Stimulated activated memory B cell treated with anti-CD40 and anti-IgM and Interleukin-4, amounts not matched to agents 10 μg/mL and 1 μg/mL and 100 μg/mL, for 72 hours (primary cell): Measurements from ENCODE around the gene PDP2.

Experiments
- ATAC-seq: fragments of 150-1000 bp; cut with Tn5 transposase; 2 replicates; pipeline ENCODE4 v1.10.0; 2021
- H3K27ac Mint-ChIP-seq: one replicate; pipeline ENCODE4 v1.8.0; 2022; ENCODE audit warnings: mild to moderate bottlenecking, mixed read lengths
- H3K27me3 Mint-ChIP-seq: one replicate; pipeline ENCODE4 v1.8.0; 2022; ENCODE audit warnings: mixed read lengths
- H3K36me3 Mint-ChIP-seq: one replicate; pipeline ENCODE4 v1.8.0; 2022; ENCODE audit warnings: mixed read lengths
- H3K4me1 Mint-ChIP-seq: one replicate; pipeline ENCODE4 v1.8.0; 2022; ENCODE audit warnings: mixed read lengths
- H3K4me3 Mint-ChIP-seq: one replicate; pipeline ENCODE4 v1.8.0; 2022; ENCODE audit warnings: mild to moderate bottlenecking, moderate library complexity, mixed read lengths
- H3K9me3 Mint-ChIP-seq: one replicate; pipeline ENCODE4 v1.8.0; 2022; ENCODE audit warnings: mixed read lengths

Gene PDP2

DNA sequence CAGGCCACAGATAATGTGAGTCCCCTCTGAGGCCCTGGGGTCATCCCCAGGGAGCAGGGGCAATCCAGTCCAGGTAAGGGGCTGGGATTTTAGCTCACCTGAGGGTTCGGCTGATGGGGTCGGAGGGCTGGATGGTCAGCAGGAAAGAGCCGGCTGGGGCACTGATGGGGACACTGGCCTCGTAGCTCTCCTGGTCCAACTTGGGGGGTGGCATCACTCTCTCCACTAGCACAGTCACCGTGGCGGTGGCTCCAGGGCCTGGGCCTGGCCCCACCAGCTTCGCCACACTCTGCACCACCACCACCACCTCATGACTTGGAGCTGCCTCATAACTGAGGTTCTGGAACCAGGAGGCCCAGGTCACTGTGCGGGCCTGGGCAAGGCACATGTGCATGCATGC, 31.5 kb downstream of the PDP2 start:
- Mint-ChIP-seq H3K4me1 (no peaks in the 10 kb centered on the region), H3K36me3 (no peaks in the 10 kb centered on the region), H3K4me3 (no peak overlapping the region), H3K9me3 (no peaks in the 10 kb centered on the region), H3K27ac (no peak overlapping the region), H3K27me3 (peaks cover 43% of the 10 kb centered on the region)
- no peak for ATAC-seq

DNA sequence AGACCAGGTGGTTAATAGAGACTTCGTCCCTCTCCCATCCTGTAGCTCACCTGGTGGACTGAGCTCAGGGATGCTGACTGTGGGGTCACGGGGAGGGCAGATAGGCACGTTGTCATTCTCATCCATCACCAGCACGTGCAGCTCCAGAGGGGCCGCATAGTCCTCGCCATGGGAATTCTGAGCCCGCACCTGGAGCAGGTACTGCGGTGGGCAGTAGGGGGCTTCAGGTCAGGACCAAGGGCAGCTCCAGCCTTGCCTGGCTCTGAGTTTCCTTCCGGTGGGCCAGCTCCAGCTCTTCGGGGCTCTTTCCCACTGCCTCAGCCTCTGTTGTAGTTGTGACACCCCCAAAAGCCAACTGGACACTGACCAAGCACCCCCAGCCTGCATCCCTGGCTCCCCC, 32.8 kb downstream of the PDP2 start:
- no peak for ATAC-seq
- H3K36me3 Mint-ChIP-seq: no peaks in the 10 kb centered on the region
- H3K9me3 Mint-ChIP-seq: no peaks in the 10 kb centered on the region
- no peaks in the 10 kb centered on the region for H3K4me1 Mint-ChIP-seq
- no peak overlapping the region for H3K27ac Mint-ChIP-seq
- H3K27me3 Mint-ChIP-seq: peaks cover 39% of the 10 kb centered on the region
- no peak overlapping the region for H3K4me3 Mint-ChIP-seq

DNA sequence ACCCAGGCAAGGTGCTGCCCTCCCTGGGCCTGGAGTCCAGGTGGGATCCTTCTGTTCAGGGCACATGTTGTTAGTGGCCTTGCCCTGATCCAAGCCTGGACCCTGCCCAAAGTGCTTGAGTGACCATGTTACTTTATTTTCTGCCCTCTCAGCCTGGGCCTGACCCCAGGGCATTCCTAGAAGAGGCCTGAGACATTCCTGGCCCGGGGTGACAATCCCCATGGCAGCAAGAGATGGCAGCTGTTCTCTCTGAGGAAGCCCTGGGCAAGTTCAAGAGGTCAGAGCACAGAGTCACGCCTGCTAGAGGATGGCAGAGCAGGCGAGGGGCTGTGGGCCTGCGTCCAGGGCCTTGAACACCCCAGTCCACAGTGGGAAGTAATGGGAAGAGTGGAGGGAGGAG, 33.4 kb downstream of the PDP2 start:
- Mint-ChIP-seq H3K4me3 (no peak overlapping the region), H3K36me3 (no peaks in the 10 kb centered on the region), H3K9me3 (no peaks in the 10 kb centered on the region), H3K4me1 (no peaks in the 10 kb centered on the region), H3K27me3 (peaks cover 33% of the 10 kb centered on the region), H3K27ac (no peak overlapping the region)
- ATAC-seq: no peak

- no peak overlapping the region for H3K27ac Mint-ChIP-seq
- no peak overlapping the region for H3K4me3 Mint-ChIP-seq
- peaks cover 40% of the 10 kb centered on the region for H3K27me3 Mint-ChIP-seq
- H3K36me3 Mint-ChIP-seq: no peaks in the 10 kb centered on the region
- H3K9me3 Mint-ChIP-seq: no peaks in the 10 kb centered on the region
- no peaks in the 10 kb centered on the region for H3K4me1 Mint-ChIP-seq
- no peak for ATAC-seq
Measured at GRCh38 chr16:66914541-66914940, 34.2 kb downstream of the PDP2 start.

DNA sequence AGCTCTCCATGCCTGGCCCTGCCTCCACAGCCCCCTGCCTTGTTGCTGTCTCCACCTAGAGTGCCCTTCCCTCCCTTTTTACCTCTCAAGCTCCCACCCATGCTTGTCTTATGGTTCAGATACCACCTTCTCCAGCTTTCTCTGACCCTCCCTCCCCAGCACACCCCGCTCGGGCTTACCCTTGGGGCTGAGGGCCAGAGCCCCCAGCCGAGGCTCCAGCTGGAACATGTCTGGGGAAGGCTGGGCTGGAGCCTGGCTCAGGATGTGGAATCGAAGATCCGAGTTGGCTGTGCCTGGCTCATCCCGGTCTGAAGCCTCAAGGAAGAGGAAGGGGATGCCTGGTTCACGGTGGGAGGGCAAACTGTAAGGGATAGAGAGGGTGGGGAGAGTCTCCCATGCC, 34.7 kb downstream of the PDP2 start:
- H3K27me3 Mint-ChIP-seq: peaks cover 45% of the 10 kb centered on the region
- no peak for ATAC-seq
- H3K36me3 Mint-ChIP-seq: no peaks in the 10 kb centered on the region
- H3K27ac Mint-ChIP-seq: no peak overlapping the region
- H3K4me3 Mint-ChIP-seq: no peak overlapping the region
- no peaks in the 10 kb centered on the region for H3K4me1 Mint-ChIP-seq
- no peaks in the 10 kb centered on the region for H3K9me3 Mint-ChIP-seq

DNA sequence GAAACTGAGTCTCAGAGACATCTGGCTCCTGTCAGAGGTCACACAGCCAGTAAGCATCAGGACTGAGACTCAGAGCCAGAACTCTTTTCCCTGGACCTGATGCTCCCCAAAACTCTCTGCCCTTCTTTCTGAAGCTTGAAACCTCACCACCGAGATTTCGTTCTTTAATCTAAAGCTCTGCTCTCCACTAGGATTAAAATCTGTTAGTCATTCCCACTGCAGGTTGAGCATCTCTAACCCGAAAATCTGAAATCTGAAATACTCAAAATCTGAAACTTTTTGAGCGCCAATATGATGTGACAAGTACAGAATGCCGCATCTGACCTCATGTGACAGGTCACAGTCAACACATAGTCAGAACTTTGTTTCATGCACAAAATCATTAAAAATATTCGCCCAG, 36.2 kb downstream of the PDP2 start:
- peaks cover 53% of the 10 kb centered on the region for H3K27me3 Mint-ChIP-seq
- no peaks in the 10 kb centered on the region for H3K4me1 Mint-ChIP-seq
- H3K27ac Mint-ChIP-seq: no peak overlapping the region
- ATAC-seq: no peak
- no peak overlapping the region for H3K4me3 Mint-ChIP-seq
- H3K36me3 Mint-ChIP-seq: no peaks in the 10 kb centered on the region
- no peaks in the 10 kb centered on the region for H3K9me3 Mint-ChIP-seq

DNA sequence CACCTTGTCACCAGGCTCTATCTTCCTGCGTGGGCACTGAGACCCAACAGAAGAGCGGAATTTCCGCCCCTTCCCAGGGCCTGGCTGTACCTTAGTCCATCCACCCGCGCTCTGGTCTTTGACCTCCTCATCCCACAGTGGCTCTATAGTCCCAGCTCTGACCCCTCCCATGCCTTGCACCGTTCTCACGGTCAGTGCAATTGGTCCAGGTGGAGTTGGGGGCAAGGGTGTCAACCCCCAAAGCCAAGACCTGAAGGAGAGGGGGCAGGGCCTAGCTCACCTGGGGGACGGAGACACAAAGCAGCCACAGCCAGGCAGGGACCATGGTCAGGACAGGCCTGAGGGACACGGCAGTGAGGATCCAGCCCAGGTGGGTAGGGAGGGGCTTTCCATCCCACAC, 37.4 kb downstream of the PDP2 start:
- Mint-ChIP-seq H3K4me3 (no peak overlapping the region), H3K36me3 (no peaks in the 10 kb centered on the region), H3K27ac (no peak overlapping the region), H3K9me3 (no peaks in the 10 kb centered on the region), H3K4me1 (no peaks in the 10 kb centered on the region), H3K27me3 (peaks cover 48% of the 10 kb centered on the region)
- ATAC-seq: no peak

DNA sequence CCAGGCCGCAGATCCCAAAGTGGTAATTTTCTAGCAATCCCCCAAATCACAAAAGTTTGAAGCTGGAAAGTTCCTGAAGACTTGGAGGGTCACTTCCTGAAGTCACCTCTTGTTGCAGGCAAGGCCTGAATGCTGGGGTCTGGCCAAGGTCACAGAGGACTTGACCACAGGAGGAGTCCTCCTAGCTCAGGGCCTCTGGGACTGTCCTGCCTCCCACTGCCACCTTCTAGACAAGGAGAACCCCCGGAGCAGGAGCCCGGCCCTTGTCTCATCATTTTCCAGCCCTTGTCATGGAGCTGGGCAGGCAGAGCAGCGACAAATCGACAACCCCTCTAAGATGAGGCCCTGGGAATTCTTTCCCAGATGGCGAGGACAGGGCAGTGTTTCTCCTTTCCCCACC, 38.0 kb downstream of the PDP2 start:
- H3K27me3 Mint-ChIP-seq: peaks cover 55% of the 10 kb centered on the region
- ATAC-seq: no peak
- peaks cover 4% of the 10 kb centered on the region for H3K4me1 Mint-ChIP-seq
- no peaks in the 10 kb centered on the region for H3K36me3 Mint-ChIP-seq
- no peaks in the 10 kb centered on the region for H3K9me3 Mint-ChIP-seq
- H3K4me3 Mint-ChIP-seq: no peak overlapping the region
- no peak overlapping the region for H3K27ac Mint-ChIP-seq

DNA sequence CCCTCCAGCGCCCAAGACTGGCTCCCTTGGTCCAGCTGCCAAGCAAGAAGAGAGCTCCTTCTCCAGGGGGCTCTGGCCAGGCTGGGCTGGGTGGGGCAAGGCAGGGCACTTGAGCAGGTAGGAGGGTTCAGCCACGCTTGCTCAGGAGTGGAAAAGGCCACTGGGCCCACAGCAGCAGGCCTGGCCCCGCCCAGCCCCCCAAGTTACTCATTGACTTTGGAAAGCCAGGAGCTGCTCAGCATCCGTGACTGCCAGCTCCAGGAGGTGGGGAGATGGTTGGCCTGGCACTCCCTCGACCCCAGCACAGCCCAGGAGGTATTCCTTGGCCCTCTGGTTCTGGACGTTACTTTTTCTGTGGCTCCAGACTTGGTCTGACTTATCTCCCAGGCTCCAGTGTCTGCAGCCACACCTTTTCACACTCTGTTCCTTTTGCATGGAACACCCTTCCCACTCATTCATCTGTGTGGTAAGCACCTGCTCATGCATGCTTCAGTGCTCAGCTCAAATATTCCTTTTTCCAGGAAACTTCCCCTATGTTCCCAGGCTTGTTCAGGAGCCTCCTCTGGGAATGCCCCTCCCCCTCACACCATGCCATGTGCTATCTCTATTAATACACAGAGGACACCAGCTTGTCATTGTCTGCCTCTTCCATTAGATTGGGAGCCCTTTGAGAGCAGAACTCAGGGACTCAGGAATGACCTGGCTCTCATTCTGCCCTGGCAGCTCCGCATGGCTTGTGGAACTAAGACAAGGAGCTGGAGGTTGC, 38.7 kb downstream of the PDP2 start, which contains the start of gene CDH16:
CDH16 (minus strand) TSS at position 83 of the 766 bp plus-strand sequence. CDS start 820 bp downstream, outside the sequence.
- no peaks in the 10 kb centered on the region for H3K36me3 Mint-ChIP-seq
- no peak within 1 kb of the TSS for H3K27ac Mint-ChIP-seq
- peaks cover 61% of the 10 kb centered on the region for H3K27me3 Mint-ChIP-seq
- peaks cover 10% of the 10 kb centered on the region for H3K4me1 Mint-ChIP-seq
- H3K4me3 Mint-ChIP-seq: no peak within 1 kb of the TSS
- no peak for ATAC-seq
- H3K9me3 Mint-ChIP-seq: no peaks in the 10 kb centered on the region

GRCh38 chr16:66919569-66920298, 39.4 kb downstream of the PDP2 start:
- Mint-ChIP-seq H3K36me3 (no peaks in the 10 kb centered on the region), H3K4me3 (no peak overlapping the region), H3K4me1 (peaks cover 12% of the 10 kb centered on the region), H3K27me3 (peaks cover 62% of the 10 kb centered on the region), H3K27ac (no peak overlapping the region), H3K9me3 (no peaks in the 10 kb centered on the region)
- no peak for ATAC-seq

DNA sequence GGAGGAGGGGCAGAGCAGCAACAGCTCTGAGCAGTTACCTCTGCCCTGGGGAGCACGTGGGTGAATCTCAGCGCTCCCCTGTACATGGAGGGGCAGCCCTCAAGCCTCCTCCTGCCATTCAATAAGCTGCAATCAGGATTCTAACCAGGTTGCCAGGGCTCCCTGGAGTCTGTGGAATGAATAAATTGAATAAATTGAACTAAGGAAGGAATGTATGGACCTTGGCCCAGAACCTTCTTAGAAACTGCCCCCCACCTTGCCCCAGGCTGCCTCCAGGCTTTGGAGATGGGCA, 39.9 kb downstream of the PDP2 start:
- Mint-ChIP-seq H3K27me3 (peaks cover 62% of the 10 kb centered on the region), H3K4me1 (peaks cover 13% of the 10 kb centered on the region), H3K27ac (no peak overlapping the region), H3K9me3 (no peaks in the 10 kb centered on the region), H3K36me3 (no peaks in the 10 kb centered on the region), H3K4me3 (no peak overlapping the region)
- ATAC-seq: no peak

DNA sequence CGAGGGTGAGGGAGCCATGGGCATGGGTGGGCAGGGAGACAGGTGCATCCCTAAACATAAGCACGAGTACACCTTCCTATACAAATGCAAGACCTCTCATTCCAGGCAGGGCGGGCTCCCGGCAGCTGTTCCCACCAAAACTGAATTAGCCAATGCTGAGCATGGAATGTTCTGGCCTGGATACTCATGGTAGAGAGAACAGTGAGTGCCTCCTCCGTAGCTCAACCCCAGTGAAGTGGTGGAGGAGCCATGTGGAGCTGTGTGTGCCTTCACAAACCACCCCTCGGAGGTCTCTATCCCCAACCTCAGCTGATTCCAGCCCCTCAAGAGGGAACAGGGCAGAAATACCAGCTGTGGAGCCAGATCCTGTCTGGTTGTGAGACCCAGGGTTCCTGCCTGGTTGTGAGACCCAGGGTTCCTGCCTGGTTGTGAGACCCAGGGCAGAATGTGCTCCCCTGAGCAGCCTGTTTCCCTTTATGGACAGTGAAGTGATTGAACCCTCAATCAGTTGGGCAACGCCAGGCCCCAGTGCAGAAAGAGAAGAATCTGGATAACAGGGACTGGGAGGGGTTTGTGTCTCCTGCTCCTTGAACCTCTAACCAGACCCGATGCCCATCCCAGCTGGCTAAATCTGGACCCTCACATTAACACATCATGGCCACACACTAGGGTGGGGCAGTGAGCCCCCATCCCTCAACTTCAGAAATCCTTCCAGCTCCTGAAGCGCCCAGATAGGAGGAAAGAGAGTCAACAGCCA, 40.8 kb downstream of the PDP2 start:
- no peaks in the 10 kb centered on the region for H3K36me3 Mint-ChIP-seq
- H3K27me3 Mint-ChIP-seq: peaks cover 62% of the 10 kb centered on the region
- no peak overlapping the region for H3K4me3 Mint-ChIP-seq
- H3K4me1 Mint-ChIP-seq: peaks cover 22% of the 10 kb centered on the region
- no peaks in the 10 kb centered on the region for H3K9me3 Mint-ChIP-seq
- ATAC-seq: no peak
- H3K27ac Mint-ChIP-seq: no peak overlapping the region

- Mint-ChIP-seq H3K4me1 (peaks cover 26% of the 10 kb centered on the region), H3K36me3 (no peaks in the 10 kb centered on the region), H3K9me3 (no peaks in the 10 kb centered on the region), H3K4me3 (no peak overlapping the region), H3K27ac (no peak overlapping the region), H3K27me3 (peaks cover 66% of the 10 kb centered on the region)
- ATAC-seq: no peak
Measured at GRCh38 chr16:66921729-66922450, 41.6 kb downstream of the PDP2 start.

GRCh38 chr16:66923247-66923731, 43.0 kb downstream of the PDP2 start:
- Mint-ChIP-seq H3K4me3 (no peak overlapping the region), H3K36me3 (peaks cover 8% of the 10 kb centered on the region), H3K27ac (no peak overlapping the region), H3K9me3 (no peaks in the 10 kb centered on the region), H3K4me1 (peaks cover 30% of the 10 kb centered on the region), H3K27me3 (peaks cover 66% of the 10 kb centered on the region)
- no peak for ATAC-seq

DNA sequence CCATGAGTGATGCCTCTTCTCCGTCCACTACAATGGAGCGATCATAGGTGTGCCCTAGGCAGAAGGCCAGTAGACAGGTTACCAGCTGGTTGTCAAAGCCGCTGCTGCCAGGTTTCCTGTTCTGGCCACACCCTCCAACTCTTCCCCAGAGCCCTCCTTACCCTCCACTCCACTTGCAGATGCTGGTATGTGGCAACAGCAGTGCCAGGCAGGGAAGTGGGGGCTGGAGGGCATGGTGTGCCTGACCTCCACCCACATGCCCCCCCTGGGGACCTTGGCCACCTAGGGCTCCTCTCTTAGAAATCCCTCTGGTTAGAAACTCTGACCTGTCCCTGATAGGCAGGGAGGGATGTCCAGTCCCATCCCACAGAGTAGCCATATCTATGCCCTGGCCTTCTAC, 43.6 kb downstream of the PDP2 start:
- no peak overlapping the region for H3K27ac Mint-ChIP-seq
- ATAC-seq: no peak
- peaks cover 30% of the 10 kb centered on the region for H3K4me1 Mint-ChIP-seq
- H3K9me3 Mint-ChIP-seq: no peaks in the 10 kb centered on the region
- H3K36me3 Mint-ChIP-seq: peaks cover 11% of the 10 kb centered on the region
- H3K4me3 Mint-ChIP-seq: no peak overlapping the region
- peaks cover 66% of the 10 kb centered on the region for H3K27me3 Mint-ChIP-seq
